Measurements from ENCODE around the gene CENPO. TPM values are rescaled to one million over a fixed set of nuclear protein-coding genes. Genes with fewer than 3 reads are reported as not detected.

The CENPO gene
- total RNA-seq, 1 donor from 2014 or later: not detected

DNA sequence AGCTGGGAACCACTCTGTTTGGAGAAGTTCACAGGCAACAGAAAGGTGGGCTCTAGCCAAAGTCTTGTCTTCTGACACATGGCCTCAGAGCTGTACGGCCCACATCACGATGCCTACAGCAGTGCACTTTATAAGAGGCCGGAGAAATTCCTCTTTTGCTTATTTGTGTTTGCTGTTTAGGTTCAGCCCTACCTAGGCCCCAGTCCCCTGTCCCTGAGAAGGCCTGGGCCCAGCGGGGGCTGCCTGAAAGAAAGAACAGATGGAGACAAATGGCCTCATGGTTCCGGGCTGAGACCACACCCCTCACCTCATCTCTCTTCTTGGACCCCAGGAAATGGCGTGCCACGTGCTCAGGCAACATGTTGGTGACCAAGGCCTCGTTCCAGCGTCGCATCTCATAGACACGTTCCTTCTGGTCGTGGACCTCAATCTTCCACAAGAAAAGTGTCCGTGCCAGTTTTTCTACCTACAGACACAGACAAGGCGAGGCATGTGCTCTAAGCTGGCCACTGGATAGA, 30.9 kb downstream of the CENPO start:
- no peaks in the 10 kb centered on the region for H3K4me1 ChIP-seq
- no peaks in the 10 kb centered on the region for H3K27me3 ChIP-seq
- TF ChIP-seq, protein P1, sequence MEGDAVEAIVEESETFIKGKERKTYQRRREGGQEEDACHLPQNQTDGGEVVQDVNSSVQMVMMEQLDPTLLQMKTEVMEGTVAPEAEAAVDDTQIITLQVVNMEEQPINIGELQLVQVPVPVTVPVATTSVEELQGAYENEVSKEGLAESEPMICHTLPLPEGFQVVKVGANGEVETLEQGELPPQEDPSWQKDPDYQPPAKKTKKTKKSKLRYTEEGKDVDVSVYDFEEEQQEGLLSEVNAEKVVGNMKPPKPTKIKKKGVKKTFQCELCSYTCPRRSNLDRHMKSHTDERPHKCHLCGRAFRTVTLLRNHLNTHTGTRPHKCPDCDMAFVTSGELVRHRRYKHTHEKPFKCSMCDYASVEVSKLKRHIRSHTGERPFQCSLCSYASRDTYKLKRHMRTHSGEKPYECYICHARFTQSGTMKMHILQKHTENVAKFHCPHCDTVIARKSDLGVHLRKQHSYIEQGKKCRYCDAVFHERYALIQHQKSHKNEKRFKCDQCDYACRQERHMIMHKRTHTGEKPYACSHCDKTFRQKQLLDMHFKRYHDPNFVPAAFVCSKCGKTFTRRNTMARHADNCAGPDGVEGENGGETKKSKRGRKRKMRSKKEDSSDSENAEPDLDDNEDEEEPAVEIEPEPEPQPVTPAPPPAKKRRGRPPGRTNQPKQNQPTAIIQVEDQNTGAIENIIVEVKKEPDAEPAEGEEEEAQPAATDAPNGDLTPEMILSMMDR (IDR thresholded peaks at IDR 0.05): no peak
- H3K9me3 ChIP-seq: no peaks in the 10 kb centered on the region
- H3K27ac ChIP-seq: no peak overlapping the region
- DNase-seq (ENCODE audit: low spot score in 2 of 2): peak in 1 of 2 donors; percentile 35
- H3K36me3 ChIP-seq: peaks cover 31 to 38% of the 10 kb centered on the region in 2 donors
- no peak overlapping the region for H3K4me3 ChIP-seq
- intact Hi-C loops (cut with DNase I): no loop called here

DNA sequence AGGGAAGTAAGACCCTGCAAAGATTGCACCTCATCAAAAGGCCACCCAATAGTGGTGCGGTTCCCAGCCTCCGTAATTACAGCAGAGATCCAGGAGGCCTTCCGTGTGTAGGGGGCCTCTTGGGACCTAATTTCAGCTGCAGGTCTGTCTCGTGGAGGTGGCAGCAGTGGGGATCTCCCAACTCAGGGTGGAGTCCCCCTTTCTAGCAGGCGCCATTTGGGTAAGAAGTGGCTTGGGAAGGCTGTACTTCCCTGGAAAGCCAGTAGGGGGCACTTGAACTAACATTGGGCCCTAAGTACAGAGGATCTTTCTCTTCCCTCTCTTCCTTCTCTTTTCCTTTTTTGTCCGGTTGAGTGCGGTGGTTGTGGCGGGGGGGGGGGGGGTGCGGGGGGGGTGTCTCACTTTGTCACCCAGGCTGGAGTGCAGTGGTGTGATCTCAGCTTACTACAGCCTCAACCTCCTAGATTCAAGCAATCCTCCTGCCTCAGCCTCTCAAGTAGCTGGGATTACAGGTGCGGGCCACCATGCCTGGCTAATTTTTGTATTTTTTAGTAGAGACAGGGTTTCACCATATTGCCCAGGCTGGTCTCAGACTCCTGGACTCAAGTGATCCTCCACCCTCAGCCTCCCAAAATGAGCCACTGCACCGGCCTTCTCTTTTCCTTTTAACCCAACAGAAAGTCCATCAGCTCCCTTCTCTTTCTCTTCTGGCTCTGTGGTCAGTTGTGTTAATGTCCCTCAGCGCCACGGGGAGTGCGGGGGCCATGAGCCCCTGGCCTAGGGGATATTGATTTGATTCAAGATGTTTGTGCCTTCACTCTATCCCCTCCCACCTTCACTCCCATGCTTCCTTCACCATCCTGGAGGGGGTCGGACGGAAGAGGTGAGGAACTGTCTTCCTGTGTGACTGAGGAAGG, 32.0 kb downstream of the CENPO start:
- Histone ChIP-seq H3K36me3 (peaks cover 27 to 33% of the 10 kb centered on the region in 2 donors), H3K4me3 (no peak overlapping the region), H3K27me3 (no peaks in the 10 kb centered on the region), H3K27ac (no peak overlapping the region), H3K9me3 (no peaks in the 10 kb centered on the region), H3K4me1 (no peaks in the 10 kb centered on the region)
- TF ChIP-seq, protein P1 (IDR thresholded peaks at IDR 0.05): peak in 2 of 3 experiments; percentile 46 to 54
- intact Hi-C loops (cut with DNase I): no loop called here
- DNase-seq (ENCODE audit: low spot score in 2 of 2): peak in 1 of 2 donors; percentile 54

DNA sequence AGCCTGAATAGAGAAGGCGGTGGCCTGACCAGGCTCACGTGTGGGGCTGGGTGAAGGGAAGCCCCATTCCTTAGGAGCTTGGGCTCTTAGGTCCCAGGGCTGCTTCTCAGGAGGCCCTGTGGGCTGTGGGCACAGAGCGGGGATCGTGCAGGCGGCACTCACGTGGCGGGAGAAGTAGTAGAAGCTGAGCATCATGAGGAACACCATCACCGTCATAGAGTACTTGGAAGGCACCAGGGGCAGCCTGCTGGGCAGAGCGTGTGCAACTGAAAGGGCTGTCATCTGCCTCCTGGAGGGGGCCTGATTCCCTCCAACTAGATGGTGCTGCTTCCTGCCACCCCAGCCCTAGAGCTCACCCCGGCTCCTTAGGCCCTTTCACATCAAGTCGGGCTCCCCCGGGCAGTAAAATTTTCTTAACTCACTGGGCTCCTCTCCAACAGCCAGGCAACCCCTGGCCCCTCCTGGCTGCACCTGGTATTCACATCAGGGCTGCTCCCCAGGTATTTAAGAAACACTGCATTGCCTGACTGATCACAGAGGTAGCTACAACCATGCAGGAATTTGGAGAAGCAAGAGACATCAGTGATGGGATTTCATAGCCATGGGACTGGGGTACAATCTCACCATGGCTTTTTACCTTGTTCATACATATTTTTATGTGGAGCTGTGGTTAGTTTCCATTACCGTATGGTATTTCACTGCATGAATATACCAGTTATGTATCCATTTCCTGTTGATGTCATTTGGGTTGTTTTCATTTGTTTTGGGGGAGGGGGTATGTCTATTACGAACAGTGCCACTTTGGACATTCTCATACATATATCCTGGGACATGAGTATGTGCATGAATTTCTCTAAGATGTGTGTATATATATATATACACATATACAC, 32.9 kb downstream of the CENPO start:
- peaks cover 23 to 27% of the 10 kb centered on the region in 2 donors for H3K36me3 ChIP-seq
- intact Hi-C loops (cut with DNase I): no loop called here

DNA sequence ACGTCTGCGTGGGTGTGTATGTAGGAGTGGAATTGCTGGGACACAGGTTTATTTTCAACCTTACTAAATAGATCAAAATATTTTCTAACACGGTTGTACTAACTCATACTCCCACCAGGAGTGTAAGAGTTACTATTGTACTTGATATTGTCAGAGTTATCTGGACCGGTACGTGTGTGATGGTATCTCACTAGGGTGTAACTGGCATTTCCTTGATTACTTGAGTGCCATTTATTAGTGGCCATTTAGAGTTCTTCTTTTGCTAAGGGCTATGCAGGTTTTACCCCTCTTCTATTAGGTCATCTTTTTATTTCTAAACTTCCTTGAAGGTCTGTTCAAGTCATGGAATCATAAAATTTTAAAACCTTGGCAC, 33.5 kb downstream of the CENPO start:
- peaks cover 20 to 21% of the 10 kb centered on the region in 2 donors for H3K36me3 ChIP-seq
- H3K4me3 ChIP-seq: no peak overlapping the region
- no peaks in the 10 kb centered on the region for H3K27me3 ChIP-seq
- no peak overlapping the region for H3K27ac ChIP-seq
- no peaks in the 10 kb centered on the region for H3K4me1 ChIP-seq
- intact Hi-C loops (cut with DNase I): loop anchor here (1.0 kb wide), 1 partner anchor 416 kb away; no protein-coding TSS in a partner anchor
- TF ChIP-seq, protein P1 (IDR thresholded peaks at IDR 0.05): no peak
- no peak for DNase-seq (ENCODE audit: low spot score in 2 of 2)
- no peaks in the 10 kb centered on the region for H3K9me3 ChIP-seq

More for the DNA sequence above, 32.9 kb downstream of the CENPO start:
- no peaks in the 10 kb centered on the region for H3K27me3 ChIP-seq
- H3K27ac ChIP-seq: no peak overlapping the region
- no peaks in the 10 kb centered on the region for H3K4me1 ChIP-seq
- no peak overlapping the region for H3K4me3 ChIP-seq
- no peaks in the 10 kb centered on the region for H3K9me3 ChIP-seq
- peak in 1 of 2 donors; percentile 47 for DNase-seq (ENCODE audit: low spot score in 2 of 2)
- TF ChIP-seq, protein P1 (IDR thresholded peaks at IDR 0.05): no peak
